Stomach smooth muscle (tissue), 2 donors: Measurements from ENCODE around the gene RETREG1.

Source experiments
- H3K27ac ChIP-seq: one replicate; pipeline ENCODE4 v1.7.0; 2013; ENCODE audit warnings: mild to moderate bottlenecking, low read length, inconsistent platforms
- H3K27me3 ChIP-seq, 2 donors: one replicate each; pipeline ENCODE4 v1.7.0; 2013; ENCODE audit warnings: low read length in 2 of 2; ENCODE audit not compliant: insufficient read depth in 2 of 2, control insufficient read depth in 1 of 2
- H3K36me3 ChIP-seq, 2 donors: one replicate each; pipeline ENCODE4 v1.7.0; 2013; ENCODE audit warnings: low read length in 2 of 2; ENCODE audit not compliant: control insufficient read depth in 2 of 2, insufficient read depth in 2 of 2
- H3K4me1 ChIP-seq: one replicate; pipeline ENCODE4 v1.7.0; 2013; ENCODE audit warnings: low read length; ENCODE audit not compliant: control insufficient read depth, insufficient read depth
- H3K4me3 ChIP-seq, 2 donors: one replicate each; pipeline ENCODE4 v1.7.0; 2013; ENCODE audit warnings: low read length in 2 of 2
- H3K9ac ChIP-seq, 2 donors: one replicate each; pipeline ENCODE4 v1.7.0; 2013; ENCODE audit warnings: low read length in 2 of 2, mild to moderate bottlenecking in 1 of 2
- H3K9me3 ChIP-seq, 2 donors: one replicate each; pipeline ENCODE4 v1.7.0; 2013; ENCODE audit warnings: low read length in 2 of 2; ENCODE audit not compliant: control insufficient read depth in 2 of 2
- donor health status: healthy.
- donor health status: Pancreatic carcinoma.

The RETREG1 gene

DNA sequence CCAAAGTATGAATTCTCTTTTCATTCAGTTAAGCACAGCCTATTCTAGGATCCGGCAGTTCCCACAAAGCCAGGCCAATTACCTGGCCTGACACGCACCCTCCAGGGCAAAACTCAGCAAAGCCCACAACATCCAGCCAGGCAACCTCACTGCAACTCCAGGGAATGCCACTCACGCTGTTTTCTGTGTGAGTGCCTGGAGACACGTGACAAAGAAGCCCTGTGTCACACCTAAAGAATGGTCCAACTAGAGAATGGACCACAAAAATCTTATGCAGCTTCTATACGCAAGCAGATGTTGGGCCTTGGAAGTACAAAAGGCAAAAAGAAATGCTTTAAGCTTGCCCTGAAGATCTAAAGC is 20.2 kb downstream of the RETREG1 start:
- no peaks in the 10 kb centered on the region for H3K27me3 ChIP-seq
- no peak overlapping the region for H3K9ac ChIP-seq
- H3K4me3 ChIP-seq: no peak overlapping the region
- no peaks in the 10 kb centered on the region for H3K36me3 ChIP-seq
- no peak overlapping the region for H3K27ac ChIP-seq
- no peaks in the 10 kb centered on the region for H3K9me3 ChIP-seq
- no peaks in the 10 kb centered on the region for H3K4me1 ChIP-seq

DNA sequence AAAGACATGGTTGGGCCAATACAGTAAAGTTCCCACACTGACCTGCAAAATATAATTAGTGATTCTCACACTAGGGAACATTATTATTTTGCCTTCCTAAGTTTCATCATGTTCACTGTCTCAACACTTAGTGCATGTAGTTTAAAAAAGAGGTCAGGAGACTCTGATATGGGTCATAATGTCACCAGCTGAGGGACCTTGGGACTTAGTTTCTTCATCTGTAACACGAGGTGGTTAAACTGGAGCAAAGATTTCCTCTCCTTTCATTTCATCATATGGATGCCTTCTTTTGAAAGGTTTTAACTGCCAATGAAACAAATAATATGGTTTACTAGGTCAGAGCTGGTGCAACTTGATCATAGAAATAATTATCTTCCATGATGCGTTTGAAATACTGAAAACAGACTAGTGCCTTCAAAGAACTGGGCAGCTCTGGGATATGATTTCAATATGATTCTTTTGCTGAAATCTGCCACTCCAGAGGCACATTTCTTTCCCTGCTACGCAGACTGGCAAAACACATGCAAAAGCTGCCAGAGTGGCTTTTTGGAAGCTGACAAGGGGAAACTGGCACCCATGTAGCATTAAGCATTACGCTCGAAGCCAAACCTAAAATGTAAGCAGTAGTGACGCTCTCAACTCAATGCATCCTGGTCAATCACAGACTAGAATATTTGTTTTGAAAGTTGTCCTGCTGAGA is 20.8 kb downstream of the RETREG1 start:
- Histone ChIP-seq H3K9me3 (no peaks in the 10 kb centered on the region), H3K4me3 (no peak overlapping the region), H3K27ac (no peak overlapping the region), H3K9ac (no peak overlapping the region), H3K36me3 (no peaks in the 10 kb centered on the region), H3K4me1 (no peaks in the 10 kb centered on the region), H3K27me3 (no peaks in the 10 kb centered on the region)

DNA sequence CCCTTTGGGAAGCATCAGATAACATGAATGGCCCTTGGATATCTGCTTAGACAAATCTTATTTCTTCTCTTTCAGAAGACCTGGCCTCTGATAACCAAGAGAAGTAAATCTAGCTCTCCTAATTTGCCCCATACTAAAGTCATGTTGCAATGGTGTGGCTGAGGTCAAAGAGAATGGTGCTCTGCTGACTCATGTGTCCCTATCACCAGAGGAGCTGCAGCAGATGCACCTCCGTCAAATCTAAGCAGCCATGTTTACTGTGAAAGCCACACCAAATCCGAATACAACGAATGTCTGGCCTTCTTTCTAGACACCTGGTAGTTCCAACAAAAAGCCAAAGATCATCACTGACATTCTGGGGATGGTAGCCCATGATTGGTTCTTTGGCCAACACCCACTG is 23.2 kb downstream of the RETREG1 start:
- H3K27ac ChIP-seq: no peak overlapping the region
- H3K27me3 ChIP-seq: no peaks in the 10 kb centered on the region
- no peaks in the 10 kb centered on the region for H3K9me3 ChIP-seq
- H3K4me1 ChIP-seq: no peaks in the 10 kb centered on the region
- no peaks in the 10 kb centered on the region for H3K36me3 ChIP-seq
- no peak overlapping the region for H3K9ac ChIP-seq
- H3K4me3 ChIP-seq: no peak overlapping the region

DNA sequence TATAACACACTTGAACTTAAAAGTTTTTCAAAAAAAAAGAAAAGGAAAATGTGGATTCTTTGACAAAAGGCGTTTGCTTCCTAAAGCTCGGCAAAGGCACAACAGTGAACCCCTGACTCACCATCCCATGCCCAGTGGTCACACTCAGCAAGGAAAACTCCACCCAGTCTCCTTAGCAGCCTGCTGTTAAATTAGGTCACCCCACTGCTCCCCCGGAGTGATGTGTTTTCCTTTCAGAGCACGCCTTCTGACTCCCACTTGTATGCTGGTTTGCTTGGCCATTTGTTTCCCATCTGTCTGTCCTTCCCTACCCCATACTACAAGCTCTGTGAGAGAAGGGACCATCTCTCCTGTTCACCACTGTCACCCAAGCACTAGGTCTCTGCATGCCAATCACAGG is 23.8 kb downstream of the RETREG1 start:
- H3K27ac ChIP-seq: no peak overlapping the region
- no peaks in the 10 kb centered on the region for H3K4me1 ChIP-seq

DNA sequence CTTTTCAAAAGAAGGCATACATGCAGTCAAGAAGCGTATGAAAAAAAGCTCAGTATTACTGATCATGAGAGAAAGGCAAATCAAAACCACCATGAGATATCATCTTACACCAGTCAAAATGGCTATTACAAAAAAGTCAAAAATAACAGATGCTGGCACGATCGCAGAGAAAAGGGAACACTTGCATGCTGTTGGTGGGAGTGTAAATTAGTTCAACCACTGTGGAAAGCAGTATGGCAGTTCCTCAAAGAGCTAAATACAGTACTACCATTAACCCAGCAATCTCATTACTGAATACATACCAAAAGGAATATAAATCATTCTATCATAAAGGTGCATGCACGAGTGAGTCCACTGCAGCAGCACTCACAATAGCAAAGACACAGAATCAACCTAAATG is 24.5 kb downstream of the RETREG1 start:
- no peak overlapping the region for H3K4me3 ChIP-seq
- H3K9me3 ChIP-seq: no peaks in the 10 kb centered on the region
- H3K4me1 ChIP-seq: no peaks in the 10 kb centered on the region
- H3K27me3 ChIP-seq: no peaks in the 10 kb centered on the region
- H3K36me3 ChIP-seq: no peaks in the 10 kb centered on the region
- H3K9ac ChIP-seq: no peak overlapping the region
- H3K27ac ChIP-seq: no peak overlapping the region

More for the DNA sequence above, 23.8 kb downstream of the RETREG1 start:
- no peaks in the 10 kb centered on the region for H3K27me3 ChIP-seq
- no peak overlapping the region for H3K4me3 ChIP-seq
- no peaks in the 10 kb centered on the region for H3K36me3 ChIP-seq
- H3K9me3 ChIP-seq: no peaks in the 10 kb centered on the region
- no peak overlapping the region for H3K9ac ChIP-seq

DNA sequence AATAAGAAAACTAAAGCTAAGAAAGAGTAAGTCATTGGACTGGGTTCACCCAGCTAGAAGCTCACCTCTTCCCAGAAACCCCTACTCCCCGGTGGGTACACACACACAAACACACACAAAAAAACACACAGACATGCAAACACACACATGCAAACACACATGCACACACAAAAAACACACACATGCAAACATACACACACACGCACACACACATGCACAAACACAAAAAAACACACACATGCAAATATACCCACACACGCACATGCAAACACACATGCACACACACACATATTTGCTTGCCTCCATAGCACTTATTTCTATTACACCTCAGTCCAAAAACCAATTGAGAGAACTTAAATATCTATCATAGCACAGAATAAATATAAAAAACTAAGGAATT is 26.1 kb downstream of the RETREG1 start:
- H3K4me1 ChIP-seq: no peaks in the 10 kb centered on the region
- no peak overlapping the region for H3K4me3 ChIP-seq
- H3K27ac ChIP-seq: no peak overlapping the region
- H3K9ac ChIP-seq: no peak overlapping the region
- H3K27me3 ChIP-seq: no peaks in the 10 kb centered on the region
- no peaks in the 10 kb centered on the region for H3K36me3 ChIP-seq
- H3K9me3 ChIP-seq: peaks cover 0 to 4% of the 10 kb centered on the region in 2 donors

DNA sequence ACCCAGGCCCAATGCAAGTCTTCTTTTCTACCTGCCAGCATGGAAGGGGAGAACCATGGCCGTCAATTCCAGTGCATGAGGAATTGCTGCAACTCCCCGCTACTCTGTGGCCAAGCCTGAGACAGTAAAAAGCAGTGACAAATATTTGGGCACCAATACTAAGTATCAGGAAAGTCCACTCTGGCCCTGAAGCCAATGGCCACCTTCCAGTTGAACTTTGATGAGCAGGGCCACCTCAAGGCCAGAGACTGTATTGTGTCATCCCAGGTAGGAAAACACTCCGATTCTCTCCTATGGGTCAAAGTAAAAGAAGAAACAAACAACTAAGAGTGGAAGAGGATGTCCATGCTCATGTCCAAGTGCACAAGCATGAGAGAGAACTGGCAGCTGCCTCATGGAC is 27.1 kb downstream of the RETREG1 start:
- Histone ChIP-seq H3K9me3 (peaks cover 0 to 4% of the 10 kb centered on the region in 2 donors), H3K36me3 (no peaks in the 10 kb centered on the region), H3K4me3 (no peak overlapping the region), H3K27ac (no peak overlapping the region), H3K9ac (no peak overlapping the region), H3K27me3 (no peaks in the 10 kb centered on the region), H3K4me1 (no peaks in the 10 kb centered on the region)

DNA sequence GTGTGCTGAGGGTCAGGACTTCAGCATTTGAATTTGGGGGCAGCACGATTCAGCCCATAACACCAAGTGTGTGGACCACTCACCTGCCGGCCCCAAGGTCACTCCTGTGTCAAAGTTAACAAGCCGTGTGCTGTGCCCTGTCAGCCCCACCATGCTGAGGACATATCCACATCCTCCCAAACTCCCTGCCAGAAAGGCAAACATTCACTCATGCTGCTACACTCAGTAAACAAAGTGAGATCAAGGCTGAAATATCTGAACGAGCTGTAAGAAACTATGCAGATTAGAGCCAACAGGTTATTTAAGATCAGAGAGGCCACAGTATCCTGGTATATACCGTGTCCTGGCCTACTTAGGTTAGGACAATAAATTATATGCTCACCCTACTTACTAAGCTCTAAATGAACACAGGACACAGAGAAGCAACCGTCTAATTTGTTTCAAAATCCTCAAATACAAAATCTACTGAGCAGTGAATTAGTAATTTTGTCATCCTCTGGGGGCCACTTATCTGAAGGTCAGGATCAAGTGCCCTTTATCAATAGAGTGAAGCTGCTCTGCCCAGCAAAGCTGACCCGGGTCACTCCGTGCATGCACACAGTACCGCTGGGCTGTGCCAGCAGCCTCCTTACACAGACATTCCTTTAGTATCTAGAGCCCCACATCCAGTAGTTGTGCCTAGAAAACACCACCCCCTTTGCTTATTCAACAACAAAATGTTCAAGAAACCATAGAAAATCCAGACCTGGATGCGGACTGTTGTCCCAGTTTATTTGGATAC is 28.2 kb downstream of the RETREG1 start:
- no peaks in the 10 kb centered on the region for H3K27me3 ChIP-seq
- no peak overlapping the region for H3K9ac ChIP-seq
- no peak overlapping the region for H3K27ac ChIP-seq
- H3K36me3 ChIP-seq: no peaks in the 10 kb centered on the region
- peaks cover 0 to 4% of the 10 kb centered on the region in 2 donors for H3K9me3 ChIP-seq
- no peaks in the 10 kb centered on the region for H3K4me1 ChIP-seq
- H3K4me3 ChIP-seq: no peak overlapping the region

DNA sequence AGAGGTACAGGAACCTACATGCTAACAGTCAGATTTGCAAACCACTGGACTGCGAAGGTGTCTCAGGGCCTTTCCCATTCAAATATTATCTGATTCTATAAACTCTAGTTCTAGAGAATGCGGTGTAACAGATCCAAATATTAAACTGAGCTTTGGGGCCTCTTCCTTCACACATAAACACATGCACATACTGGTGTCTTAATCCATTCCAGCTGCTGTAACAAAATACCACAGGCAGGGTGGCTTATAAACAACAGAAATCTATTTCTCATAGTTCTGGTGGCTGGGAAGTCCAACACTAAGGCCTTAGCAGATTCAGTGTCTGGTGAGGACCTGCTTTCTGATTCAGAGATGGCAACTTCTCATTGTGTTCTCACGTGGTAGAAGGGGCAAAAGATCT is 30.2 kb downstream of the RETREG1 start:
- no peak overlapping the region for H3K4me3 ChIP-seq
- H3K9me3 ChIP-seq: peaks cover 0 to 4% of the 10 kb centered on the region in 2 donors
- no peak overlapping the region for H3K27ac ChIP-seq
- H3K36me3 ChIP-seq: no peaks in the 10 kb centered on the region
- no peaks in the 10 kb centered on the region for H3K4me1 ChIP-seq
- H3K27me3 ChIP-seq: no peaks in the 10 kb centered on the region
- no peak overlapping the region for H3K9ac ChIP-seq

DNA sequence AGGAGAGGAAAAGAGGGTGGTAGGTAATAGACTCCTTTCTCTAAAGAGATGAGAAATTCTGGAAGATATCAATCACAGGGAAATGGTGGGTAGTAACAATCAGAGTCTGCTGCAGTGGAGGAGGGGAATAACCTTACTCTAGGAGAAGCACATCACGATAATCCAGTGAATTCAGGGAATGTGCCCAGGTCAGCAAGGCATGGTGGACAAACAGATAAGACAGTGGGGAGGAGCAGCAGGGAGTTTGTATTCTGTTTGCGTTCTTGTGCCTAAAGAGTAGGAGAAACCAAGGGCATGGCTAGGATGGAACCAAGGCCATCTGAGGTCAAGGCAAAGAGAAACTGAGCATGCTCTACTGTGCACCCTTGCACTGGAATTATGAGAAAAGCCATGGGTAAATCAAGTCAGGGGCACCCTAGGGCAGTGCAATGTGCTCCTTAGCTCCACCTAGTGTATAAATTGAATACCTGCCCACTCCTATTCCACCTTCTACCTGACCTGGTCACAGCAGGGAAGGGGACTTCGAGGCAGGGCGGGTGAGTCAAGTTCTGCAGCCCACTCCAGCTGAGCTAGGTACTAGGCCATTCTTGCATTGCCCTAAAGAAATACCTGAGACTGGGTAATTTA is 31.6 kb downstream of the RETREG1 start:
- no peak overlapping the region for H3K4me3 ChIP-seq
- no peak overlapping the region for H3K9ac ChIP-seq
- no peaks in the 10 kb centered on the region for H3K27me3 ChIP-seq
- H3K36me3 ChIP-seq: no peaks in the 10 kb centered on the region
- H3K27ac ChIP-seq: no peak overlapping the region
- peaks cover 0 to 4% of the 10 kb centered on the region in 2 donors for H3K9me3 ChIP-seq
- peaks cover 5% of the 10 kb centered on the region for H3K4me1 ChIP-seq

DNA sequence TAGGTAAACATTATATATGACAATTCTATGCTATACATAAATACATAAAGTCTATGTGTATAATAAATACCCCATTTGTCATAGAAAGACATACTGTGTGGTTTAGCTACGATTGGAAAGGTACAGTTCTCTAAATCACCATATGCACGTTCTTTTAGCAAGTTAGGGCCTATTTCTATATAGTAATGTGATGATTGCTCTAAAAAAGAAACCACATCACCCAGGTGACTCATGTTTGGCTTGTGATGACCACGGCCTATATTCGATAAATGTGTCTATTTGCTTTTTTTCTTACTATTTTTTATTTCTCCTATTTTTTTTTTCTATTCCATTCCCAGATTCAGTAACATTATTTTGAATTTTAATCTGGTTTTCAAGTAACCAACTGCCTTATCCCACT is 34.7 kb downstream of the RETREG1 start:
- H3K27ac ChIP-seq: no peak overlapping the region
- H3K4me3 ChIP-seq: no peak overlapping the region
- H3K27me3 ChIP-seq: no peaks in the 10 kb centered on the region
- H3K9ac ChIP-seq: no peak overlapping the region
- peaks cover 0 to 3% of the 10 kb centered on the region in 2 donors for H3K9me3 ChIP-seq
- H3K4me1 ChIP-seq: peaks cover 5% of the 10 kb centered on the region
- no peaks in the 10 kb centered on the region for H3K36me3 ChIP-seq
